Liver (tissue), 9 donors: ENCODE data around the gene PCDH9. TPM values are rescaled to one million over a fixed set of nuclear protein-coding genes. Genes with fewer than 3 reads are reported as not detected.

Source experiments
- DNase-seq: peaks from one replicate; pipeline ENCODE4 v3.0.0-alpha.2; 2017; ENCODE audit warnings: low spot score
- H3K27ac ChIP-seq, 2 donors: one replicate each; pipeline ENCODE4 v1.7.0; 2013; ENCODE audit warnings: inconsistent platforms in 2 of 2, low read length in 2 of 2, control low read depth in 1 of 2, low read depth in 1 of 2, mild to moderate bottlenecking in 1 of 2
- H3K27me3 ChIP-seq, 4 donors: one replicate each; pipeline versions ENCODE4 v1.6.1 to v1.7.0; 2013; ENCODE audit warnings: low read length in 3 of 4, inconsistent platforms in 1 of 4, mild to moderate bottlenecking in 1 of 4, moderate library complexity in 1 of 4; ENCODE audit not compliant: control insufficient read depth in 4 of 4, insufficient read depth in 4 of 4
- H3K36me3 ChIP-seq, 4 donors: one replicate each; pipeline versions ENCODE4 v1.6.1 to v1.7.0; 2013; ENCODE audit warnings: low read length in 3 of 4, mild to moderate bottlenecking in 3 of 4, low read depth in 1 of 4, moderate library complexity in 1 of 4; ENCODE audit not compliant: control insufficient read depth in 4 of 4, insufficient read depth in 3 of 4
- H3K4me1 ChIP-seq, 4 donors: one replicate each; pipeline versions ENCODE4 v1.6.1 to v1.7.0; 2013; ENCODE audit warnings: low read length in 3 of 4, mild to moderate bottlenecking in 3 of 4, moderate library complexity in 1 of 4; ENCODE audit not compliant: control insufficient read depth in 4 of 4, insufficient read depth in 4 of 4
- H3K4me3 ChIP-seq, 3 donors: one replicate each; pipeline versions ENCODE4 v1.6.1 to v1.7.0; 2013; ENCODE audit warnings: low read length in 3 of 3, control low read depth in 1 of 3, low read depth in 1 of 3, mild to moderate bottlenecking in 1 of 3
- H3K9ac ChIP-seq, 2 donors: one replicate each; pipeline ENCODE4 v1.7.0; 2013; ENCODE audit warnings: low read length in 2 of 2, mild to moderate bottlenecking in 2 of 2, moderate library complexity in 2 of 2, control low read depth in 1 of 2, low read depth in 1 of 2
- H3K9me3 ChIP-seq, 4 donors: one replicate each; pipeline versions ENCODE4 v1.6.1 to v1.7.0; 2013; ENCODE audit warnings: low read length in 3 of 4; ENCODE audit not compliant: control insufficient read depth in 4 of 4
- EGR1 ChIP-seq, 2 donors: IDR thresholded peaks; 2 replicates each; pipeline ENCODE4 v1.6.1; 2016 to 2018; ENCODE audit warnings: antibody characterized with exemption in 2 of 2, low read depth in 2 of 2
- FOXA1 ChIP-seq: IDR thresholded peaks from 2 replicates; pipeline ENCODE4 v1.6.1; 2016; ENCODE audit warnings: antibody characterized with exemption
- FOXA2 ChIP-seq: IDR thresholded peaks from 2 replicates; pipeline ENCODE4 v1.6.1; 2016; ENCODE audit warnings: antibody characterized with exemption
- GABPA ChIP-seq, 2 donors: IDR thresholded peaks in 1 of 2; conservative IDR thresholded peaks in 1 of 2; 2 replicates each; pipeline ENCODE4 v1.6.1; 2016; ENCODE audit warnings: antibody characterized with exemption in 2 of 2, mild to moderate bottlenecking in 1 of 2, moderate library complexity in 1 of 2
- HNF4A ChIP-seq, 2 donors: conservative IDR thresholded peaks; 2 replicates each; pipeline ENCODE4 v1.6.1; 2016; ENCODE audit warnings: antibody characterized with exemption in 2 of 2, mild to moderate bottlenecking in 2 of 2
- HNF4G ChIP-seq: IDR thresholded peaks from 2 replicates; pipeline ENCODE4 v1.6.1; 2016; ENCODE audit warnings: antibody characterized with exemption
- JUND ChIP-seq, 2 donors: IDR thresholded peaks; 2 replicates each; pipeline ENCODE4 v1.6.1; 2016; ENCODE audit warnings: antibody characterized with exemption in 2 of 2
- NR2F2 ChIP-seq: IDR thresholded peaks from 2 replicates; pipeline ENCODE4 v1.6.1; 2016; ENCODE audit warnings: antibody characterized with exemption
- RAD21 ChIP-seq, 2 donors: IDR thresholded peaks; 2 replicates each; pipeline ENCODE4 v1.6.1; 2016; ENCODE audit warnings: antibody characterized with exemption in 2 of 2, mild to moderate bottlenecking in 2 of 2
- SP1 ChIP-seq: IDR thresholded peaks from 2 replicates; pipeline ENCODE4 v1.6.1; 2018; ENCODE audit warnings: antibody characterized with exemption, mild to moderate bottlenecking
- YY1 ChIP-seq: IDR thresholded peaks from 2 replicates; pipeline ENCODE4 v1.6.1; 2016; ENCODE audit warnings: antibody characterized with exemption, mild to moderate bottlenecking
- WGBS: extraction: QIAGEN DNeasy Blood & Tissue Kit; methylation state at CpG from one replicate; pipeline ENCODE4 v1.1.7; 2013; 5-methylcytosine and 5-hydroxymethylcytosine counted together
- polyA plus RNA-seq, 2 donors: library from polyadenylated mRNA; stranded (reverse) in 1 of 2; unstranded in 1 of 2; fragments of 200-250 nt in 1 of 2; fragments of >200 nt in 1 of 2; fragmentation: Nextera tagmentation in 1 of 2; extraction: Ambion mirVana in 1 of 2; gene quantifications; one replicate each; pipeline versions ENCODE4 v1.2.1 to v1.2.3, GENCODE V29; 2013 to 2015
- total RNA-seq, 2 donors: library from RNA; depleted of rRNA; stranded (reverse); fragments of >200 nt; gene quantifications; one replicate each; pipeline ENCODE4 v1.2.3, GENCODE V29; 2014
- TF ChIP-seq, protein P1 (sequence below): IDR thresholded peaks from 2 replicates; pipeline ENCODE4 v1.6.1; 2016; ENCODE audit warnings: antibody characterized with exemption
- TF ChIP-seq, protein P2 (sequence below): IDR thresholded peaks from 2 replicates; pipeline ENCODE4 v1.6.1; 2016; ENCODE audit warnings: antibody characterized with exemption
- TF ChIP-seq, protein P3 (sequence below): IDR thresholded peaks from 2 replicates; pipeline ENCODE4 v1.6.1; 2016; ENCODE audit warnings: antibody characterized with exemption
- TF ChIP-seq, protein P4 (sequence below): IDR thresholded peaks from 2 replicates; pipeline ENCODE4 v1.6.1; 2016; ENCODE audit warnings: antibody characterized with exemption, mild to moderate bottlenecking
- TF ChIP-seq, protein P5 (sequence below): fragments of 150-350 bp; IDR thresholded peaks from 2 replicates; pipeline ENCODE4 v1.5.1; 2017; ENCODE audit warnings: improper control_type of control experiment, low read depth, low read length; ENCODE audit not compliant: missing input control
- donor health status: healthy.
- donor health status: healthy.
- donor health status: healthy.
- donor health status: healthy.
- donor health status: healthy.

The PCDH9 gene
- total and polyA plus RNA-seq, 4 donors: 0.90 to 4.0 (median 2.2) TPM

DNA sequence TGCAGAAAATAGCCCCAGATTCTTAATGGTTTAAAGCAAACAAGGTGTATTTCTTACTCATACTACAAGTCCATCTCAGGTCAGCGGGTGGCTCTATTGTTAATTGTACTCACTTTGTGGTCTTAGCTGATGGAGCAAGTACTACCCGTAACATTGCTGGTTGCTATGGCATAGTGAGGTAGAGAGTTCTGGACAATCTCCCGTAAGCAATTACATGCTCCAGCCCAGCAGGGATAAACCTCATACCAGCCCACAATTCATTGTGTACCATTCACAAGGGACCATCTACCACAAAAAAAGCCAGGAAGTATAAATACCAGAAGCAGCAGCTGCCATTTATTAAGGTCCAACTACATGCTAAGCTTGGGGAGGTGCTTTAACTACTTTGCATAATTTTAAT, 167.1 kb downstream of the PCDH9 start:
- Histone ChIP-seq H3K36me3 (no peaks in the 10 kb centered on the region), H3K4me1 (no peaks in the 10 kb centered on the region), H3K9me3 (no peaks in the 10 kb centered on the region), H3K27ac (no peak overlapping the region), H3K9ac (no peak overlapping the region), H3K27me3 (no peaks in the 10 kb centered on the region), H3K4me3 (no peak overlapping the region)
- WGBS: 95% methylated on average over 3 of the region's 3 CpGs
- DNase-seq: no peak
- TF ChIP-seq YY1 (no peak), SP1 (no peak), JUND (IDR thresholded peaks at IDR 0.05) (no peak), NR2F2 (no peak), FOXA1 (no peak), FOXA2 (no peak), HNF4G (no peak), EGR1 (IDR thresholded peaks at IDR 0.05; ENCODE audit: low read depth in 2 of 2) (no peak), RAD21 (IDR thresholded peaks at IDR 0.05) (no peak), HNF4A (conservative IDR thresholded peaks at IDR 0.05) (no peak), GABPA (IDR thresholded peaks at IDR 0.05 in 1 of 2, conservative IDR thresholded peaks at IDR 0.05 in 1 of 2) (no peak)
- TF ChIP-seq, protein P1, sequence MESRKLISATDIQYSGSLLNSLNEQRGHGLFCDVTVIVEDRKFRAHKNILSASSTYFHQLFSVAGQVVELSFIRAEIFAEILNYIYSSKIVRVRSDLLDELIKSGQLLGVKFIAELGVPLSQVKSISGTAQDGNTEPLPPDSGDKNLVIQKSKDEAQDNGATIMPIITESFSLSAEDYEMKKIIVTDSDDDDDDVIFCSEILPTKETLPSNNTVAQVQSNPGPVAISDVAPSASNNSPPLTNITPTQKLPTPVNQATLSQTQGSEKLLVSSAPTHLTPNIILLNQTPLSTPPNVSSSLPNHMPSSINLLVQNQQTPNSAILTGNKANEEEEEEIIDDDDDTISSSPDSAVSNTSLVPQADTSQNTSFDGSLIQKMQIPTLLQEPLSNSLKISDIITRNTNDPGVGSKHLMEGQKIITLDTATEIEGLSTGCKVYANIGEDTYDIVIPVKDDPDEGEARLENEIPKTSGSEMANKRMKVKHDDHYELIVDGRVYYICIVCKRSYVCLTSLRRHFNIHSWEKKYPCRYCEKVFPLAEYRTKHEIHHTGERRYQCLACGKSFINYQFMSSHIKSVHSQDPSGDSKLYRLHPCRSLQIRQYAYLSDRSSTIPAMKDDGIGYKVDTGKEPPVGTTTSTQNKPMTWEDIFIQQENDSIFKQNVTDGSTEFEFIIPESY: no peak
- TF ChIP-seq, protein P2, sequence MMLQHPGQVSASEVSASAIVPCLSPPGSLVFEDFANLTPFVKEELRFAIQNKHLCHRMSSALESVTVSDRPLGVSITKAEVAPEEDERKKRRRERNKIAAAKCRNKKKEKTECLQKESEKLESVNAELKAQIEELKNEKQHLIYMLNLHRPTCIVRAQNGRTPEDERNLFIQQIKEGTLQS: no peak
- TF ChIP-seq, protein P3, sequence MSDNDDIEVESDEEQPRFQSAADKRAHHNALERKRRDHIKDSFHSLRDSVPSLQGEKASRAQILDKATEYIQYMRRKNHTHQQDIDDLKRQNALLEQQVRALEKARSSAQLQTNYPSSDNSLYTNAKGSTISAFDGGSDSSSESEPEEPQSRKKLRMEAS: no peak
- TF ChIP-seq, protein P4, sequence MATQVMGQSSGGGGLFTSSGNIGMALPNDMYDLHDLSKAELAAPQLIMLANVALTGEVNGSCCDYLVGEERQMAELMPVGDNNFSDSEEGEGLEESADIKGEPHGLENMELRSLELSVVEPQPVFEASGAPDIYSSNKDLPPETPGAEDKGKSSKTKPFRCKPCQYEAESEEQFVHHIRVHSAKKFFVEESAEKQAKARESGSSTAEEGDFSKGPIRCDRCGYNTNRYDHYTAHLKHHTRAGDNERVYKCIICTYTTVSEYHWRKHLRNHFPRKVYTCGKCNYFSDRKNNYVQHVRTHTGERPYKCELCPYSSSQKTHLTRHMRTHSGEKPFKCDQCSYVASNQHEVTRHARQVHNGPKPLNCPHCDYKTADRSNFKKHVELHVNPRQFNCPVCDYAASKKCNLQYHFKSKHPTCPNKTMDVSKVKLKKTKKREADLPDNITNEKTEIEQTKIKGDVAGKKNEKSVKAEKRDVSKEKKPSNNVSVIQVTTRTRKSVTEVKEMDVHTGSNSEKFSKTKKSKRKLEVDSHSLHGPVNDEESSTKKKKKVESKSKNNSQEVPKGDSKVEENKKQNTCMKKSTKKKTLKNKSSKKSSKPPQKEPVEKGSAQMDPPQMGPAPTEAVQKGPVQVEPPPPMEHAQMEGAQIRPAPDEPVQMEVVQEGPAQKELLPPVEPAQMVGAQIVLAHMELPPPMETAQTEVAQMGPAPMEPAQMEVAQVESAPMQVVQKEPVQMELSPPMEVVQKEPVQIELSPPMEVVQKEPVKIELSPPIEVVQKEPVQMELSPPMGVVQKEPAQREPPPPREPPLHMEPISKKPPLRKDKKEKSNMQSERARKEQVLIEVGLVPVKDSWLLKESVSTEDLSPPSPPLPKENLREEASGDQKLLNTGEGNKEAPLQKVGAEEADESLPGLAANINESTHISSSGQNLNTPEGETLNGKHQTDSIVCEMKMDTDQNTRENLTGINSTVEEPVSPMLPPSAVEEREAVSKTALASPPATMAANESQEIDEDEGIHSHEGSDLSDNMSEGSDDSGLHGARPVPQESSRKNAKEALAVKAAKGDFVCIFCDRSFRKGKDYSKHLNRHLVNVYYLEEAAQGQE: no peak

DNA sequence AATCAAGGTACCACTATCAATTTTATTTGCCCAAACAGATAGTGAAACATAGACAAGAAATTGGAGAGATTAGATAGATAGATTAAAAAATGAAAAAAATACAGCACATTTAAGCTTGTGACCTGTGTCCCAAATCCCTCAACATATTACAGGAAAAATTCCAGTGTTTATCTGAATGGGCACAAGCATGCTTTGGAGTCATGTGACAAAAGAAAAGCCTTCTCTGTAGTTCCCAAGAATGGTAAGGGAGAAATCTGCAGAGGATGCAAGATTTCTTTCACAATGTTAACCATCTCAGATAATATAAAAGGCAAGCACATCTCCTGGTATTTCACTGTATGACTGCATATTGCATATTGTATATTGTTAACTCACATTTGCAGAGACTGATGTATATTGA, 168.0 kb downstream of the PCDH9 start:
- DNase-seq: no peak
- Histone ChIP-seq H3K9ac (no peak overlapping the region), H3K27ac (no peak overlapping the region), H3K4me3 (no peak overlapping the region), H3K4me1 (no peaks in the 10 kb centered on the region), H3K36me3 (no peaks in the 10 kb centered on the region), H3K27me3 (no peaks in the 10 kb centered on the region), H3K9me3 (no peaks in the 10 kb centered on the region)
- TF ChIP-seq, protein P5, sequence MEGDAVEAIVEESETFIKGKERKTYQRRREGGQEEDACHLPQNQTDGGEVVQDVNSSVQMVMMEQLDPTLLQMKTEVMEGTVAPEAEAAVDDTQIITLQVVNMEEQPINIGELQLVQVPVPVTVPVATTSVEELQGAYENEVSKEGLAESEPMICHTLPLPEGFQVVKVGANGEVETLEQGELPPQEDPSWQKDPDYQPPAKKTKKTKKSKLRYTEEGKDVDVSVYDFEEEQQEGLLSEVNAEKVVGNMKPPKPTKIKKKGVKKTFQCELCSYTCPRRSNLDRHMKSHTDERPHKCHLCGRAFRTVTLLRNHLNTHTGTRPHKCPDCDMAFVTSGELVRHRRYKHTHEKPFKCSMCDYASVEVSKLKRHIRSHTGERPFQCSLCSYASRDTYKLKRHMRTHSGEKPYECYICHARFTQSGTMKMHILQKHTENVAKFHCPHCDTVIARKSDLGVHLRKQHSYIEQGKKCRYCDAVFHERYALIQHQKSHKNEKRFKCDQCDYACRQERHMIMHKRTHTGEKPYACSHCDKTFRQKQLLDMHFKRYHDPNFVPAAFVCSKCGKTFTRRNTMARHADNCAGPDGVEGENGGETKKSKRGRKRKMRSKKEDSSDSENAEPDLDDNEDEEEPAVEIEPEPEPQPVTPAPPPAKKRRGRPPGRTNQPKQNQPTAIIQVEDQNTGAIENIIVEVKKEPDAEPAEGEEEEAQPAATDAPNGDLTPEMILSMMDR: no peak
- TF ChIP-seq, protein P3: no peak
- TF ChIP-seq FOXA2: no peak
- TF ChIP-seq, protein P2: no peak
- no peak for TF ChIP-seq SP1
- TF ChIP-seq, protein P4: no peak
- TF ChIP-seq, protein P1: no peak
- TF ChIP-seq YY1: no peak
- TF ChIP-seq HNF4A (conservative IDR thresholded peaks at IDR 0.05): no peak
- TF ChIP-seq HNF4G: no peak
- no peak for TF ChIP-seq FOXA1
